ENCODE results near the gene NAB1.
A peak's percentile ranks its signal among the peaks of the same experiment; 100 is the strongest.

The NAB1 gene

GRCh38 chr2:190679391-190679790, 30.5 kb downstream of the NAB1 start:
- TF ChIP-seq CTCF (IDR thresholded peaks at IDR 0.05; ENCODE audit: extremely low read depth, insufficient read depth, missing control alignments) = no peak
- DNase-seq (ENCODE audit: low spot score) = no peak
- in situ Hi-C loops (cut with MboI; ENCODE audit: low pct_unique_long_range_greater_than_20kb, low sequenced_read_pairs, unreplicated experiment) = no loop called here

GRCh38 chr2:190679813-190680591, 31.1 kb downstream of the NAB1 start:
- no peak for DNase-seq (ENCODE audit: low spot score)
- TF ChIP-seq CTCF (IDR thresholded peaks at IDR 0.05; ENCODE audit: extremely low read depth, insufficient read depth, missing control alignments) = peak; percentile 81
- in situ Hi-C loops (cut with MboI; ENCODE audit: low pct_unique_long_range_greater_than_20kb, low sequenced_read_pairs, unreplicated experiment) = no loop called here

- no peak for DNase-seq (ENCODE audit: low spot score)
- in situ Hi-C loops (cut with MboI; ENCODE audit: low pct_unique_long_range_greater_than_20kb, low sequenced_read_pairs, unreplicated experiment) = no loop called here
- no peak for TF ChIP-seq CTCF (IDR thresholded peaks at IDR 0.05; ENCODE audit: extremely low read depth, insufficient read depth, missing control alignments)
Measured at GRCh38 chr2:190682168-190682567, 33.3 kb downstream of the NAB1 start.

- TF ChIP-seq CTCF (IDR thresholded peaks at IDR 0.05; ENCODE audit: extremely low read depth, insufficient read depth, missing control alignments) = no peak
- in situ Hi-C loops (cut with MboI; ENCODE audit: low pct_unique_long_range_greater_than_20kb, low sequenced_read_pairs, unreplicated experiment) = no loop called here
- DNase-seq (ENCODE audit: low spot score) = no peak
Measured at GRCh38 chr2:190683802-190684201, 34.9 kb downstream of the NAB1 start.

GRCh38 chr2:190684931-190685330, 36.0 kb downstream of the NAB1 start:
- DNase-seq (ENCODE audit: low spot score) = no peak
- TF ChIP-seq CTCF (IDR thresholded peaks at IDR 0.05; ENCODE audit: extremely low read depth, insufficient read depth, missing control alignments) = no peak
- in situ Hi-C loops (cut with MboI; ENCODE audit: low pct_unique_long_range_greater_than_20kb, low sequenced_read_pairs, unreplicated experiment) = no loop called here

- no peak for DNase-seq (ENCODE audit: low spot score)
- no peak for TF ChIP-seq CTCF (IDR thresholded peaks at IDR 0.05; ENCODE audit: extremely low read depth, insufficient read depth, missing control alignments)
- in situ Hi-C loops (cut with MboI; ENCODE audit: low pct_unique_long_range_greater_than_20kb, low sequenced_read_pairs, unreplicated experiment) = no loop called here
Measured at GRCh38 chr2:190685333-190685732, 36.5 kb downstream of the NAB1 start.

Measured in GM13977 (cell line).